Prostate gland (tissue), 2 donors: ENCODE measurements around the gene PEAR1.

Experiments used
- POLR2A ChIP-seq: fragments of 450-650 bp; IDR thresholded peaks from one replicate; pipeline ENCODE4 v1.6.1; 2016; ENCODE audit warnings: antibody characterized with exemption, mild to moderate bottlenecking
- POLR2AphosphoS5 ChIP-seq: sonication (generic); formaldehyde crosslinking; IDR thresholded peaks from one replicate; pipeline ENCODE4 v1.6.1; 2017; ENCODE audit warnings: antibody characterized with exemption
- TF ChIP-seq, protein P1 (sequence below), 4 experiments: fragments of 200-600 bp in 2 of 4; fragments of 450-650 bp in 2 of 4; sonication (generic) in 2 of 4; IDR thresholded peaks; 1 replicate in 3 of 4; 2 replicates in 1 of 4; pipeline ENCODE4 v1.5.1; 2016 to 2019; ENCODE audit warnings: antibody characterized with exemption in 4 of 4, mild to moderate bottlenecking in 2 of 4, moderate library complexity in 2 of 4

DNA sequence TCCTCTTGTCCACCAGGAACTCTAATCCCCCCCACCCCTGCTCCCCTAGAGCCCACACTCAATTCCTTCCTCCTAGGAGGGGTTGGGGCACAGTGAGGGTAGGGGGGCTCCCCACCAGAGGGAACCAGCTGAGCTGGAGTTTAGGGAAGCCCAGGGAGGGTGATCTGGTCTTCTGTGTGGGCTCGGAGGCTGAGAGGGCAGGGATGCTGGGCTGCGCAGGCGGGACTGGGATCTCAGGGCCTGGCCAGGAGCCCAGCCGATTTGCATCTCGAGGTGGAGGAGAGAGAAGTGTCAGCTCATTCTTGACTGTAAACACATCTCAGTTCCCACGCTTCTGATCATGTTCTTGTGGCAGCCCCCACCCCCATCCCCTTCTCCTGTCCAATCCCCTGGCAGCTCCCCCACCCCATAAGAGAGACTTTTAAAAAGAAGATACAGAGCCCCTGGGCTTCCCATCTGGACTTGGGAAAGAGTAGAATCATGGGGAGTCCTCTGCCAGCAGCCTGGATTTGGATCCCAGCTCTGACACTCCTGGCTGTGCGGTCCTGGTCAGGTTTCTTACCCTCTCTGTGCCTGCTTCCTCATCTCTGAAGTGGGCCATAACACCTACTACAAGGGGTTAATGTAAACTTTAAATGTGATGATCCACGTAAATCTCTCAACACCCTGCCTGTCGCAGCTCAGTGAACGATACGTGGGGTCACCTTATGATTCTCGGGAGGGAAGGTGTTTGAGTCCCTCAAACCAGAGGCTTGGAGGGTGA lies 6.6 kb downstream of the PEAR1 start:
- TF ChIP-seq, protein P1, sequence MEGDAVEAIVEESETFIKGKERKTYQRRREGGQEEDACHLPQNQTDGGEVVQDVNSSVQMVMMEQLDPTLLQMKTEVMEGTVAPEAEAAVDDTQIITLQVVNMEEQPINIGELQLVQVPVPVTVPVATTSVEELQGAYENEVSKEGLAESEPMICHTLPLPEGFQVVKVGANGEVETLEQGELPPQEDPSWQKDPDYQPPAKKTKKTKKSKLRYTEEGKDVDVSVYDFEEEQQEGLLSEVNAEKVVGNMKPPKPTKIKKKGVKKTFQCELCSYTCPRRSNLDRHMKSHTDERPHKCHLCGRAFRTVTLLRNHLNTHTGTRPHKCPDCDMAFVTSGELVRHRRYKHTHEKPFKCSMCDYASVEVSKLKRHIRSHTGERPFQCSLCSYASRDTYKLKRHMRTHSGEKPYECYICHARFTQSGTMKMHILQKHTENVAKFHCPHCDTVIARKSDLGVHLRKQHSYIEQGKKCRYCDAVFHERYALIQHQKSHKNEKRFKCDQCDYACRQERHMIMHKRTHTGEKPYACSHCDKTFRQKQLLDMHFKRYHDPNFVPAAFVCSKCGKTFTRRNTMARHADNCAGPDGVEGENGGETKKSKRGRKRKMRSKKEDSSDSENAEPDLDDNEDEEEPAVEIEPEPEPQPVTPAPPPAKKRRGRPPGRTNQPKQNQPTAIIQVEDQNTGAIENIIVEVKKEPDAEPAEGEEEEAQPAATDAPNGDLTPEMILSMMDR (IDR thresholded peaks at IDR 0.05) = no peak
- TF ChIP-seq POLR2A (no peak), POLR2AphosphoS5 (no peak)
